Activated CD8-positive, alpha-beta memory T cell treated with anti-CD3 and anti-CD28 coated beads, Interleukin-2, amount 50 U/mL, for 4 hours (primary cell): Measurements from ENCODE around the gene CEBPB.

ENCODE experiments used
- DNase-seq: peaks from one replicate; pipeline ENCODE4 v3.0.0-alpha.2; 2020

Gene CEBPB

GRCh38 chr20:50230184-50230583, 39.6 kb downstream of the CEBPB start:
- DNase-seq = no peak

GRCh38 chr20:50230871-50231560, 40.4 kb downstream of the CEBPB start:
- no peak for DNase-seq

- DNase-seq = no peak
These were observed 41.2 kb downstream of the CEBPB start for GRCh38 chr20:50231854-50232253.

- DNase-seq = no peak
These were observed 42.2 kb downstream of the CEBPB start for GRCh38 chr20:50232651-50233324.

- DNase-seq = no peak
These were observed 42.9 kb downstream of the CEBPB start for GRCh38 chr20:50233325-50234212.

GRCh38 chr20:50234288-50234687, 43.7 kb downstream of the CEBPB start:
- DNase-seq = no peak

GRCh38 chr20:50237349-50237748, 46.7 kb downstream of the CEBPB start:
- DNase-seq = no peak

GRCh38 chr20:50238081-50238800, 47.6 kb downstream of the CEBPB start:
- DNase-seq = no peak

- no peak for DNase-seq
These were observed 49.5 kb downstream of the CEBPB start for GRCh38 chr20:50240092-50240491.

GRCh38 chr20:50242178-50242514, 51.5 kb downstream of the CEBPB start:
- DNase-seq = no peak
